Natural killer cell treated with Interleukin-12 subunit alpha and Interleukin-12 subunit beta and Interleukin-15 and Interleukin-18, amount 100 ng/mL, for 72 hours (primary cell): Measurements from ENCODE around the gene HIP1. TPM values are rescaled to one million over a fixed set of nuclear protein-coding genes. Genes with fewer than 3 reads are reported as not detected.
A peak's percentile ranks its signal among the peaks of the same experiment; 100 is the strongest.
"Not testable (repeated sequence)": the region's sequence is repeated elsewhere in the genome, so short reads cannot be mapped to it uniquely, and the experiment has no call there.

Experiments
- ATAC-seq, 2 donors: fragments of 150-1000 bp; cut with Tn5 transposase in 1 of 2; sonication (Bioruptor Pico), chemical (Tn5 transposase) in 1 of 2; 2 replicates each; pipeline ENCODE4 v1.10.0; 2021
- DNase-seq: peaks from one replicate; pipeline ENCODE4 v3.0.0; 2022; ENCODE audit warnings: low spot score
- H3K27ac Mint-ChIP-seq, 2 donors: 1 replicate in 1 of 2; 2 replicates in 1 of 2; pipeline ENCODE4 v1.8.0; 2022; ENCODE audit warnings: mixed read lengths in 2 of 2, mild to moderate bottlenecking in 1 of 2, moderate library complexity in 1 of 2
- H3K27me3 Mint-ChIP-seq, 2 donors: 1 replicate in 1 of 2; 2 replicates in 1 of 2; pipeline ENCODE4 v1.8.0; 2022; ENCODE audit warnings: mixed read lengths in 2 of 2
- H3K36me3 Mint-ChIP-seq: one replicate; pipeline ENCODE4 v1.8.0; 2022; ENCODE audit warnings: mixed read lengths
- H3K4me1 Mint-ChIP-seq, 2 donors: 1 replicate in 1 of 2; 2 replicates in 1 of 2; pipeline ENCODE4 v1.8.0; 2022; ENCODE audit warnings: low read depth in 2 of 2, mixed read lengths in 2 of 2, mild to moderate bottlenecking in 1 of 2
- H3K4me3 Mint-ChIP-seq: one replicate; pipeline ENCODE4 v1.8.0; 2022; ENCODE audit warnings: mixed read lengths
- H3K9me3 Mint-ChIP-seq: 2 replicates; pipeline ENCODE4 v1.8.0; 2022; ENCODE audit warnings: mixed read lengths
- total RNA-seq, 2 donors: library from RNA; stranded (reverse); gene quantifications; one replicate each; pipeline ENCODE4 v1.2.3, GENCODE V29; 2022

Gene HIP1
- total RNA-seq, 2 donors from 2014 or later: 13.5 to 22.0 TPM

DNA sequence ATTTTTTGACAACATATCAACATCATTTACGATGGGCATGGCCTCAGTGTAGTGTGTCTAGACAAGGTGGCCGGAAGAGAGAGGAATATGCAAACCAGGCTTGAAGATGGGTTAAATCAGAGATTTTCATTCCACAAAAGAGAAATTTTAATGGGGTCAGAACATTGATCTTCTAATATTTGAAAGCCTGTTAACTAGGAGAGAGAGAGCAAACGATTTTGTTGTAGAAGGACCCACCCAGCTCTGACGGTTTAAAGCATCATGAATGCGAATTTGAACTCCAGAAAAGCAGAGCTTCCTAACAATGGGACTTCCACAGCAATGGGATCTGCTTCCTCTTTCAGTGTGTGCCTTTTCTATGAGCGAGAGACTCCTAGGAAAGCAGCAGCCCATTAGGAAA is 246.7 kb downstream of the HIP1 start, which contains the start of gene SPDYE5:
Gene SPDYE5, plus strand, starts transcription at position 301 of the 400 bp plus-strand sequence. CDS start 1,728 bp downstream, outside the sequence.
- DNase-seq, H3K9me3 Mint-ChIP-seq, H3K36me3 Mint-ChIP-seq, H3K27me3 Mint-ChIP-seq, ATAC-seq, H3K4me3 Mint-ChIP-seq, H3K27ac Mint-ChIP-seq, H3K4me1 Mint-ChIP-seq: not testable (repeated sequence)

DNA sequence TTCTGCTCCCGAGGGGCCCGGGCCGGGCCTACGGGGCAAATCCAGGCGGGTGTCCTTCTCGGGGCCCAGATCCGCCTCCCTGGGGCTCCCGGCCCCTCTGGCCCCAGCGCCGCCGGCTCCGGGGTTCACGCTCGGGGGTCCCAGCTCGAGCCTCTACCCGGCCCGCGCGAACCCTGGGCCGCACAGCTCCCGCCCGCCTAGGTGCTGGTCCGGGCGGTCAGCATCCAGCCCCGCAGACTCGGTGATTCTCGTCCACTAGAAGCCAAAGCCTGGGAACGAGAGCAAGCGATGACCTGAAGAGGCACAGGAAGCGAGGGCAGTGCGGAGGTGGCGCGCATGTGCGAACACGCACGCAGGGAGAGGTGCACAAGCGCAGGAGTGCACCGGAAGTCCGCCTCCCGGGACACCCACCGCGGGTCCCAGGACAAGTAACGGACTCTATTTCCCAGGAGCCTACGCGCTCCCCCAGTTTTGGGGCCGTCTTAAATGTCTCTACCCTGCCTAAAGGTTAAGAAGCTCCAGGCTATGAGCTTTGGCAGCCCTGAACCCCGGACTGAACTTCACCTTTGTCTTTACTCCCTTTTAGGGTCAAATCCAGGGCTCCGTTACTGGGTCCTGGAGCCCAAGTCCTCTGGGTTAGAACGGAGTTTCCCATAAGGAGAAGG is 252.6 kb downstream of the HIP1 start, which contains the start of gene POM121C:
Gene POM121C, minus strand, starts transcription at position 321 of the 665 bp plus-strand sequence. CDS start 44,803 bp downstream, outside the sequence.
- ATAC-seq (peak; percentile 100), DNase-seq (peak; percentile 94)
- H3K9me3 Mint-ChIP-seq, H3K27me3 Mint-ChIP-seq, H3K4me1 Mint-ChIP-seq, H3K36me3 Mint-ChIP-seq: not testable (repeated sequence)
- Mint-ChIP-seq H3K4me3 (peak within 1 kb of the TSS; percentile 93), H3K27ac (peak within 1 kb of the TSS; percentile 66 to 87)

DNA sequence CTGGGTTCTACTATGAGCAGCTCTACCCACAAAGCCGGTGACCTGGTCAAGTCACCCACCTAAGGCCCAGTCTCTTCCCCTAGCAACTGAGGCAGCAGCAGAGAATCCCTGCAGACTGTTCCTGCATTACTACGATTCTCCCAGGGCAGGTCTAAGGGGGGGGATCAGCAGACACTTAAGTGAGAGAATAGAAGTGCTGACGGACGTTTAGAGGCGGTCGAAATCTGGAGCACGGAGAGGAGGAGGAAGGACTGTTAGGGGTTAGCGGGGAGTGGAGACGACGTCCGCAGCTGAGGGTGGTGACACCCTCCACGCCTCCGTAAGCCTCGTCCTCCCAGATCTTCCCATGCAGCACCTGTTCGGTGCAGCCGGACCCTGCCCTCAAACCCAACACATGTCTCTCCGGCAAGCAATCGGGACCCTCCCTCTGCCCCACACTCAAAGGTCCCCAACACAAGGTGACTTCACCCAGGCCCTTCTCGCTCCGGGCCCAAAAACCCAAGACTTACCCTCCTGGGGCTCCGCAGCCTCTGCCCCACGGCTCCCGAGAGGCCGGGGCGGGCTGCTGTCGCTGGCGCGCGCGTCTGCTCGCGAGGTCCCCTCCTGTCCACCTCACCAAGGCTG is 253.3 kb downstream of the HIP1 start:
- DNase-seq, H3K27me3 Mint-ChIP-seq, H3K36me3 Mint-ChIP-seq, H3K4me1 Mint-ChIP-seq, H3K9me3 Mint-ChIP-seq: not testable (repeated sequence)
- peak overlapping the region; percentile 66 to 87 for H3K27ac Mint-ChIP-seq
- peak; percentile 5 to 17 for ATAC-seq
- peak overlapping the region; percentile 93 for H3K4me3 Mint-ChIP-seq

Other genes with a start within 250 kb of the HIP1 start
- gene SPDYE5, start 246.6 kb downstream of the HIP1 start, total RNA-seq: not detected
- not detected for gene CCL26, start 33.3 kb upstream of the HIP1 start, total RNA-seq
- gene CCL24, start 74.9 kb upstream of the HIP1 start, total RNA-seq: 1 to 10 TPM in 1 of 2 donors, under 1 TPM in 1; 0.90 to 1.1 TPM
- gene RHBDD2, start 140.1 kb upstream of the HIP1 start, total RNA-seq: 10 to 100 TPM; 33.8 to 46.0 TPM
- 100 to 1,000 TPM; 112 to 164 TPM for gene POR, start 176.2 kb upstream of the HIP1 start, total RNA-seq